ENCODE data around the gene FOXI1. TPM values are rescaled to one million over a fixed set of nuclear protein-coding genes. Genes with fewer than 3 reads are reported as not detected.

The FOXI1 gene
- not detected in 2 replicates for total RNA-seq (2014; rRNA removed; shearing (Covaris generic))

DNA sequence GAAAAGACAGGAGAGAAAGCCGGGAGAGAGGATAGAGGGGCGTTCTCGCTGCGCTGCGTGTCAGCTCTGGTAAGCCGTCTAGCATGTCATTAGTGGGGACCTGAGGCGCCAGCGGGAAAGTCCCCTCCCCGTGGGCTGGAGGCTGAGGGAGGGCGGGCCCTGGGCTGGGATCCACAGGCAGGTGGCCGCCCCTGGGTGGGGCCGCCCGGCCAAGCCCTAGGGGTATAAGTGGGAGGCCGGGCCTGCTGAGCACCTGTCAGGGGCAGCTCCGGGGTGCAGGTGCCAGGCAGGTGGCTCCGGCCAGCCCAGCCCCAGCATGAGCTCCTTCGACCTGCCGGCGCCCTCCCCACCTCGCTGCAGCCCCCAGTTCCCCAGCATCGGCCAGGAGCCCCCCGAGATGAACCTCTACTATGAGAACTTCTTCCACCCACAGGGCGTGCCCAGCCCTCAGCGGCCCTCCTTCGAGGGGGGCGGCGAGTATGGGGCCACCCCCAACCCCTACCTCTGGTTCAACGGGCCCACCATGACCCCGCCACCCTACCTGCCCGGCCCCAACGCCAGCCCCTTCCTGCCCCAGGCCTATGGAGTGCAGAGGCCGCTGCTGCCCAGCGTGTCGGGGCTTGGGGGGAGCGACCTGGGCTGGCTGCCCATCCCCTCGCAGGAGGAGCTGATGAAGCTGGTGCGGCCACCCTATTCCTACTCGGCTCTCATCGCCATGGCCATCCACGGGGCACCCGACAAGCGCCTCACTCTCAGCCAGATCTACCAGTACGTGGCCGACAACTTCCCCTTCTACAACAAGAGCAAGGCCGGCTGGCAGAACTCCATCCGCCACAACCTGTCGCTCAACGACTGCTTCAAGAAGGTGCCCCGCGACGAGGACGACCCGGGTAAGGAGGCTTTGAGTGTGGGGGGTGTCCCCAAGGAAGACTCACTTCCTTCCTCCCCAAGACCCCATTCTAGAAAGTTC is at the start of gene FOXI1:
FOXI1 (plus strand) TSS at position 256 of the 970 bp plus-strand sequence; CDS start at position 317, 61 bp downstream.
- DNase-seq (ENCODE audit: low spot score), result no peak
- in situ Hi-C loops (cut with HindIII; ENCODE audit: low sequenced_read_pairs), result no loop called here

- DNase-seq (ENCODE audit: low spot score), result no peak
- in situ Hi-C loops (cut with HindIII; ENCODE audit: low sequenced_read_pairs), result no loop called here
Measured at GRCh38 chr5:170056561-170057267, 49.0 kb upstream of the FOXI1 start.

DNA sequence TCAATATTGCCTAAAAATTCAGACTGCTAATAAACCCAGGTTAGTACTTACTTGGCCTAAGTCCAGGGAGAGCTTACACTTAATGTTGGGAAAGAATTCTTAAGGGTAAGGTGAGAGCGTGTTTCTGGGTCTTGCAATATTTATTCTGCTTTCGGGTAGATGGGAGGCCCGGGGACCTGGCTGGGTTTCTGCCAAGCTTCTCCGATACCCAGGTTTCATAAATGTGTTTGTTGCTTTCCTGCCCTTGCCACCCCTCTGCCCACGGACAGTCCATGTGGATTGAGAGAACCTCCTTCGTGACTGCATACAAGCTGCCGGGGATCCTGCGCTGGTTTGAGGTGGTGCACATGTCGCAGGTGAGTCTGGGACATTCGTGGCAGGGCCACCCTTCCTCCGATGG is 48.4 kb upstream of the FOXI1 start:
- in situ Hi-C loops (cut with HindIII; ENCODE audit: low sequenced_read_pairs), result no loop called here
- no peak for DNase-seq (ENCODE audit: low spot score)

GRCh38 chr5:170059221-170059620 is 46.5 kb upstream of the FOXI1 start:
- in situ Hi-C loops (cut with HindIII; ENCODE audit: low sequenced_read_pairs), result no loop called here
- no peak for DNase-seq (ENCODE audit: low spot score)

GRCh38 chr5:170067152-170067551 is 38.5 kb upstream of the FOXI1 start:
- in situ Hi-C loops (cut with HindIII; ENCODE audit: low sequenced_read_pairs), result no loop called here
- DNase-seq (ENCODE audit: low spot score), result no peak

DNA sequence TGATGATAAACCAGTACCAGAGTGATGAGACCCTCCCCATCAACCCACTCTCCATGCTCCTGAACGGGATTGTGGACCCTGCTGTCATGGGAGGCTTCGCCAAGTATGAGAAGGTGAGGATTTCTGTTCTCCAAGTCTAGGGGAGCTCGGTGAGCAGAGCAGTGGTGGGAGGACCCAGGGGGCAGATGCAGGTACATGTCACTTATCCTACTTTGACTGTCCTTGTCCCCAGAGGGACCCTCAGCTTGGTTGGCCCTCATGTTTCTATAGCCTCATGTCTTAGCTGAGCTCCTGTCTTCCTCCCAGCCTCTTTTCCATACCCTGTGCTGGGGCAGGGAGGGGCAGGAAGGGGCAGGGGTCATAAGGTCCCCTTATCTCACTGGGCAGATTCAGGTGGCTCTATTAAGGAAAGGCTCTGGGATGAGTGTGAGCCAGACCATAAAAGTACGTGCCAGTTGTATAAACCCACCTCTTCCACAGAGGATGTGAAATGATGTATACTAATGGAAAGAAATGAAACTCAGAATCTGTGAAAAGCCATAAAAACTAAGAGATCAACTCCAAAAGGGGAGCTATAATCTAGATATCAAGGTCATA is 38.0 kb upstream of the FOXI1 start:
- in situ Hi-C loops (cut with HindIII; ENCODE audit: low sequenced_read_pairs), result no loop called here
- DNase-seq (ENCODE audit: low spot score), result no peak

DNA sequence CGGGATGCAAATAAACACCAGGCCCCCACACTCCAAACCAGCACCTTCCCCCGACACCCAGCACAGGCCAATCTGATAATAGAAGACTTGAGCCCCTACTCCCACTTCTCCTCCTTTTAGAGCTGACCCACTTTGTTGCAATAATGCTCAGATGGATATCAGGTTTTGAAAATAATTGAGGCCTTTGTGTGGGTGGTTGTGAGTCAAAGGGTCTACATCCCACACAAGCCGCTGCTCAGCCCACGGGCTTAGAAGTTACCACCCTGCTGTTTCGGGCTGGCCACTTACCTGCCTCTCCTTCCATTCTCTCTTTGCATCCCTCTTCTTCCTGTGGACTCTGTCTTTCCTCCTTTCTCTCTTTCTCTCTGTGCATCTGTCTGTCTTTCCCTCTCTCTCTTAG is 36.2 kb upstream of the FOXI1 start:
- in situ Hi-C loops (cut with HindIII; ENCODE audit: low sequenced_read_pairs), result no loop called here
- no peak for DNase-seq (ENCODE audit: low spot score)

GRCh38 chr5:170070556-170071412 is 34.9 kb upstream of the FOXI1 start:
- in situ Hi-C loops (cut with HindIII; ENCODE audit: low sequenced_read_pairs), result no loop called here
- DNase-seq (ENCODE audit: low spot score), result no peak

GRCh38 chr5:170071748-170072147 is 33.9 kb upstream of the FOXI1 start:
- no peak for DNase-seq (ENCODE audit: low spot score)
- in situ Hi-C loops (cut with HindIII; ENCODE audit: low sequenced_read_pairs), result no loop called here

DNA sequence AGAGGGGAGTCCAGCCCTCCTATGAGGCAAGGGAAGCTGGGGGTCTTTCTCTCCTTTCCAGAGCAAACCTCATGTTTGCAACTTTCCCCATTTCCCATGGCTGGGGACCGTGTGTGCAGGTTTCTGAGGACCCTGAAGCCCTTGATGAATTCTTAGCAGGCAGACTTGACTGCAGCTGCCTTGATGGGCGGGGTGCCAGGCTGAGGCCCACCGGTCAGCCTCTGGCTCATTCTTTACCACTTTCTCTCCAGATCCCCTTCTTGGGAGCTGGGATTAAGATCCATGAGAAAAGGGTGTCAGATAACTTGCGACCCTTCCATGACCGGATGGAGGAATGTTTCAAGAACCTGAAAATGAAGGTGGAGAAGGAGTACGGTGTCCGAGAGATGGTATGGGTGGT is 30.0 kb upstream of the FOXI1 start:
- no peak for DNase-seq (ENCODE audit: low spot score)
- in situ Hi-C loops (cut with HindIII; ENCODE audit: low sequenced_read_pairs), result no loop called here

DNA sequence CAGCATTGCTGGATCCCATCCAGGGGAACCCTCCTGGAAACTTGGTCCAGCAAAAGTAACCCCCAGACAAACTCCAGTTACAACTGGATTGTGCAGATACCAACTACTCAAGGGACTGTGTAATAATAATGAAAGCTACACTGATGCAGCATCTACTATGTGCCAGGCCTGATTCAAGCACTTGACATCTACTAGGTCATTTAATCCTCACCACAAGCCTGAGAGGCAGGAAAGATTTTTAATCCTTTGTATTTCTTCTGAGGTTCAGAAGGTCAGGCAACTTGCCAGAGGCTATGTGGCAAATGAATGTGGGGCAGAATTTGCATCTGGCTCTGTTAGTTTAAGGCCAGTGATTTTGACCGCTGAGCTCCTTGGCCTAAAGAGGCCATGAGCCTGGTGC is 29.5 kb upstream of the FOXI1 start:
- DNase-seq (ENCODE audit: low spot score), result no peak

GRCh38 chr5:170076739-170077138 is 29.0 kb upstream of the FOXI1 start:
- in situ Hi-C loops (cut with HindIII; ENCODE audit: low sequenced_read_pairs), result no loop called here
- DNase-seq (ENCODE audit: low spot score), result no peak

More for the DNA sequence above, 29.5 kb upstream of the FOXI1 start:
- in situ Hi-C loops (cut with HindIII; ENCODE audit: low sequenced_read_pairs), result no loop called here

- DNase-seq (ENCODE audit: low spot score), result no peak
- in situ Hi-C loops (cut with HindIII; ENCODE audit: low sequenced_read_pairs), result no loop called here
Measured at GRCh38 chr5:170077526-170077925, 28.2 kb upstream of the FOXI1 start.

DNA sequence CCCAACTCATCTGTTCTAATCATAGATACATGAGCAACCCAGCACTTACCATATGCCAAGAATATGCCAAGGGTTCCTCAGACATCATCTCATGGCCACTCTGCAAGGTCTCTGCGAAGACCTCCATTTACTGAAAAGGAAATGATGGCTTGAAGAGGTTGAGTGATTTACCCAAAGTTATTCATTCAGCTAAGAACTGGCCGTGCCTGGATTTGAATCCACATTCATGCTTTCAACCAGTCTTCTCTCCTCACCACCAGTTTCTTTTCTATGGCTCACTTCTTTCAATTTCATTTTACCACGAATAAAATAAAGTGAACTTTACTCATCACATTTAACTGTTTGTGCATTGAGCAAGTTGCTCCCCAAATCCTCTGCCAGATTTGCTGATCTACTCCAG is 27.2 kb upstream of the FOXI1 start:
- no peak for DNase-seq (ENCODE audit: low spot score)
- in situ Hi-C loops (cut with HindIII; ENCODE audit: low sequenced_read_pairs), result no loop called here

DNA sequence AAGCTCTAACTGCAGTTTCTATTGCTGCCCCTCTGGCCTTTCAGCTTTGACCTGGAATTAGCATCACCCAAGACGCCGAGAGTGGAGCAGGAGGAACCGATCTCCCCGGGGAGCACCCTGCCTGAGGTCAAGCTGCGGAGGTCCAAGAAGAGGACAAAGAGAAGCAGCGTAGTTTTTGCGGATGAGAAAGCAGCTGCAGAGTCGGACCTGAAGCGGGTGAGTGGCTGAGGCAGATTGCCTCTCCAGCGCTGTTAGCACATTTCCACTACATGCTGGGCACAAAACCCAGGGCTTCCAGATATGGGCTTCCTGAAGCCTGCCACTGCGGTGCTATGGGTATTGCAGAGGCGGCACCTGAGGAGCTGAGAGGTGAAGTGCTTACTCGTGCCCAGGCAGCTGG is 26.8 kb upstream of the FOXI1 start:
- DNase-seq (ENCODE audit: low spot score), result no peak
- in situ Hi-C loops (cut with HindIII; ENCODE audit: low sequenced_read_pairs), result no loop called here

DNA sequence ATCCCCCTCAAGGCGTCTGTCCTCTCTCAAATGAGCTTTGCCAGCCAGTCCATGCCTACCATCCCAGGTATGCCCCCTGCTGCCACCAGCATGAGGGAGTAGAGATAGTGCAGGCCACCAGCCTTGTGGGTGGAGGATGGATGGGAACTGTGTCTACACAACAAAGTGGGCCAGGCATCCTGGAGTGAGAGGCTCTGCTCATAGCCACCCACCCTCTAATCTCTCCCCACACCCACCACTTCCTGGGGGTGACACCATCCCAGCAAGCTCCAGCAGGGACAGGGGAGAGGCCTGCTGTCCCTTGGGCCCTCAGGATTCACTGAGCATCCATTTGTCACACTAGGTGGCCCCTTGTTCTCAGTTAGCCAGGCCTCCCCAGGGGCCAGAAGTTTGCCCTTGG is 25.5 kb upstream of the FOXI1 start:
- DNase-seq (ENCODE audit: low spot score), result no peak
- in situ Hi-C loops (cut with HindIII; ENCODE audit: low sequenced_read_pairs), result no loop called here

DNA sequence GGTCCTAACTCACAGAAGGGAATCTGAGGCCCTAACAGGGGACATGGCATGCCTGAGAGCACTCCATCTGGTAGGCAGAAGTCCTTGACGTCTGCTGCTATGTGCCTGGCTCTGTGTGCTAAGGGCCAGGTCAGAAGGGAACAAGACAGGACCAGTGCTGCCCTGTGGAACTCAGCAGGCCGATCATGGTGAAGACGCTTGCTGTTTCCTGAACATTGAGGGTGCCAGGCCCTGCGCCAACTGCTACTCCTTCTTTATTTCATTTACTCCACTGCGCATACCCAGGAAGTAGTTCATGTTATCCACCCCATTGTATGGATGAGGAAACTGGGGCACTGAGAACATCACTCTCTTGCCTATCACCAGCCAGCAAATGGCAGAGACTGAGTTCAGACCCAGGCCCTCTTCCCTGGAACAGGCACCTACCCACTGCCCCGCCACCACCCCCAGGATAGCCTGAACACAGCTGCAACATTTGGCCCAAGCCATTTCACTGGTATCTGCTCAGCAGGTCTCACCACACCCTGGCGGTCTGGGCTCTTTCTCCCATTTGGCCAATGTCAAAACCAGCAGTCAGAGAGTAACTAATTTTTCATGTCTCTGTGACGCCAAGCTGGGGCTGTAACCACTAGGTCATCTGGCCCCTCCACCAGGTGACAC is 24.8 kb upstream of the FOXI1 start:
- no peak for DNase-seq (ENCODE audit: low spot score)
- in situ Hi-C loops (cut with HindIII; ENCODE audit: low sequenced_read_pairs), result no loop called here

GRCh38 chr5:170081616-170082015 is 24.1 kb upstream of the FOXI1 start:
- DNase-seq (ENCODE audit: low spot score), result no peak
- in situ Hi-C loops (cut with HindIII; ENCODE audit: low sequenced_read_pairs), result no loop called here

GRCh38 chr5:170082701-170083100 is 23.0 kb upstream of the FOXI1 start:
- in situ Hi-C loops (cut with HindIII; ENCODE audit: low sequenced_read_pairs), result no loop called here
- DNase-seq (ENCODE audit: low spot score), result no peak

Measured in G401 (cell line).